ENCODE measurements around the gene RASSF6. TPM values are rescaled to one million over a fixed set of nuclear protein-coding genes. Genes with fewer than 3 reads are reported as not detected.

RASSF6 gene
- total and polyA plus RNA-seq, 2 of the 8 experiments (the other 6 are each of a cell fraction or from before 2014, with no cell fraction given): 0.03 to 0.28 TPM

- Histone ChIP-seq H3K4me1 (replicated peaks in 1 of 4; ENCODE audit: control insufficient read depth in 3 of 4, insufficient read depth in 4 of 4, low read length in 3 of 4) (no peaks in the 10 kb centered on the region; a peak in 1 of 7 replicates), H2AK5ac (ENCODE audit: low read depth, low read length) (no peak overlapping the region), H3K9me3 (ENCODE audit: insufficient read depth in 2 of 2, low read depth in 1 of 2, low read length in 1 of 2) (peaks cover 0 to 3% of the 10 kb centered on the region in 2 experiments; a peak in 1 of 4 replicates), H2BK120ac (replicated peaks; ENCODE audit: low read depth, low read length) (no peak overlapping the region), H2BK5ac (ENCODE audit: low read depth, low read length) (peak overlapping the region; percentile 60; the same call in 1 of the 2 replicates), H4K5ac (ENCODE audit: insufficient read length, low read depth, low read length) (peak overlapping the region; percentile 5), H3K23me2 (ENCODE audit: low read depth, low read length) (no peaks in the 10 kb centered on the region), H3K36me3 (ENCODE audit: control insufficient read depth in 2 of 4, insufficient read depth in 4 of 4, low read length in 3 of 4) (no peaks in the 10 kb centered on the region), H4K91ac (replicated peaks; ENCODE audit: insufficient read length, low read length) (peak overlapping the region; percentile 72), H2BK12ac (ENCODE audit: low read depth, low read length) (peak overlapping the region; percentile 70; the same call in 1 of the 2 replicates), H3K23ac (ENCODE audit: insufficient read length) (no peak overlapping the region), H3K79me1 (ENCODE audit: low read depth, low read length) (no peaks in the 10 kb centered on the region), H2BK20ac (ENCODE audit: low read length) (no peak overlapping the region), H3K56ac (replicated peaks; ENCODE audit: insufficient read length, low read depth, low read length) (no peak overlapping the region), H3K27me3 (replicated peaks in 1 of 4; ENCODE audit: control insufficient read depth in 3 of 4, extremely low read depth in 1 of 4, insufficient read depth in 3 of 4, low read length in 3 of 4) (no peaks in the 10 kb centered on the region), H3K4me3 (ENCODE audit: extremely low read depth in 1 of 4, insufficient read depth in 2 of 4, low read depth in 3 of 4, low read length in 4 of 4) (no peak overlapping the region), H2AFZ (ENCODE audit: low read length) (peak overlapping the region; percentile 90), H3K79me2 (ENCODE audit: control insufficient read depth in 1 of 2, insufficient read depth in 2 of 2, low read length in 2 of 2) (no peaks in the 10 kb centered on the region), H3K14ac (ENCODE audit: insufficient read length) (no peak overlapping the region), H3K18ac (ENCODE audit: extremely low read depth, low read length) (no peak overlapping the region; the same call in 1 of the 2 replicates), H3K4me2 (ENCODE audit: insufficient read depth in 1 of 2, low read depth in 2 of 2, low read length in 2 of 2) (no peak overlapping the region), H4K8ac (ENCODE audit: extremely low read depth, insufficient read depth, low read length) (0 out of 2 replicates have a peak overlapping the region, but pooled peaks have one; percentile 45), H3K27ac (ENCODE audit: low read depth, low read length) (no peak overlapping the region), H3K4ac (replicated peaks; ENCODE audit: insufficient read length, low read depth, low read length) (peak overlapping the region; percentile 44), H3K9ac (replicated peaks in 1 of 4; ENCODE audit: extremely low read depth in 1 of 4, low read depth in 3 of 4, low read length in 3 of 4) (no peak overlapping the region), H4K20me1 (replicated peaks in 1 of 2; ENCODE audit: control insufficient read depth in 1 of 2, insufficient read depth in 2 of 2, low read length in 2 of 2) (no peaks in the 10 kb centered on the region), H2BK15ac (ENCODE audit: low read length) (0 out of 2 replicates have a peak overlapping the region, but pooled peaks have one; percentile 33)
- CTCF ChIA-PET (ENCODE audit: partially characterized antibody): interaction anchor here (0.6 to 4.5 kb wide), 58 partner anchors 11 to 560 kb away, joined by 3 to 127 read pairs (median 4); partner anchors contain the start of gene CXCL5
- peak; percentile 97 for FAIRE-seq
- WGBS, 2 experiments (ENCODE audit: extremely low coverage in 1 of 2, insufficient coverage in 1 of 2, insufficient read length in 1 of 2, insufficient replicate concordance in 2 of 2, low coverage in 1 of 2, low lambda C conversion rate in 2 of 2, missing lambda C conversion rate in 1 of 2): 67% methylated on average over 8 of the region's 8 CpGs; no CpG with 5 or more reads in 1 of the 2 experiments
- POLR2A ChIA-PET (ENCODE audit: partially characterized antibody): no interaction called here
- DNase-seq (ENCODE audit: low read depth in 1 of 2, low spot score in 2 of 2): peak; percentile 70 to 75
- TF ChIP-seq ASH2L (IDR thresholded peaks at IDR 0.05; ENCODE audit: low read length): no peak
- no peak for TF ChIP-seq TAF7 (optimal IDR thresholded peaks at IDR 0.05; ENCODE audit: borderline replicate concordance, low read depth, low read length)
- no peak for TF ChIP-seq BACH1 (IDR thresholded peaks at IDR 0.05; ENCODE audit: low read length)
- no peak for TF ChIP-seq RBBP5 (IDR thresholded peaks at IDR 0.05; ENCODE audit: borderline replicate concordance, low read depth, low read length)
- TF ChIP-seq SIRT6 (IDR thresholded peaks at IDR 0.05; ENCODE audit: low read length): no peak
- no peak for TF ChIP-seq TAF1 (IDR thresholded peaks at IDR 0.05; ENCODE audit: low read depth, low read length)
- TF ChIP-seq POU5F1 (IDR thresholded peaks at IDR 0.05; ENCODE audit: low read depth, low read length): no peak
- TF ChIP-seq ATF3 (IDR thresholded peaks at IDR 0.05; ENCODE audit: insufficient read depth, low read depth, low read length): no peak
- TF ChIP-seq CEBPB (IDR thresholded peaks at IDR 0.05; ENCODE audit: low read depth, low read length): no peak
- no peak for TF ChIP-seq MAX (IDR thresholded peaks at IDR 0.05)
- TF ChIP-seq KDM5A (IDR thresholded peaks at IDR 0.05; ENCODE audit: low read length): no peak
- TF ChIP-seq EP300 (IDR thresholded peaks at IDR 0.05; ENCODE audit: borderline replicate concordance in 1 of 2, low read depth in 2 of 2, low read length in 2 of 2): no peak; a peak in 1 of 3 replicates
Observed at GRCh38 chr4:73573794-73574528, 46.3 kb downstream of the RASSF6 start.

All from H1 (cell line).